ENCODE results near the gene JAZF1. TPM values are rescaled to one million over a fixed set of nuclear protein-coding genes. Genes with fewer than 3 reads are reported as not detected.

JAZF1 gene
- total and polyA plus RNA-seq, 4 experiments from 2014 or later: 3.7 to 8.3 (median 4.7) TPM

DNA sequence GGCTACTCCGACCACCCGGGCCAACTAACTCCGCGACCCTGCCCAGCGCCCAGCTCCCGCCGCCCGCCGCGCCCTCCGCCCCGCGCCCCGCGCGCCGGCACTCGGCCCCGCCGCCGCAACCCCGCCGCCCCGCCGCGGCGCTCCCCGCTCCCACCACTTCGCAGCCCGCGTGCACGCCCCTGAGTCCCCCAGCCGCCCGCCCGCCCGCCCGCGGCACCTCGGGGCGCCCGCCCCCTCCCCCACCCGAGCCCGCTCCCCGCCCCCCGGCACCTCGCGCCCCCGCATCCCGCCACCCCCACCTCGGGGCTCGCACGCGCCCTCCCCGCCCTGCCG lies 598 bp downstream of the JAZF1 start:
- no peak overlapping the region for H3K4me3 ChIP-seq (ENCODE audit: low read length in 2 of 2)
- CTCF ChIA-PET (ENCODE audit: partially characterized antibody): no interaction called here

DNA sequence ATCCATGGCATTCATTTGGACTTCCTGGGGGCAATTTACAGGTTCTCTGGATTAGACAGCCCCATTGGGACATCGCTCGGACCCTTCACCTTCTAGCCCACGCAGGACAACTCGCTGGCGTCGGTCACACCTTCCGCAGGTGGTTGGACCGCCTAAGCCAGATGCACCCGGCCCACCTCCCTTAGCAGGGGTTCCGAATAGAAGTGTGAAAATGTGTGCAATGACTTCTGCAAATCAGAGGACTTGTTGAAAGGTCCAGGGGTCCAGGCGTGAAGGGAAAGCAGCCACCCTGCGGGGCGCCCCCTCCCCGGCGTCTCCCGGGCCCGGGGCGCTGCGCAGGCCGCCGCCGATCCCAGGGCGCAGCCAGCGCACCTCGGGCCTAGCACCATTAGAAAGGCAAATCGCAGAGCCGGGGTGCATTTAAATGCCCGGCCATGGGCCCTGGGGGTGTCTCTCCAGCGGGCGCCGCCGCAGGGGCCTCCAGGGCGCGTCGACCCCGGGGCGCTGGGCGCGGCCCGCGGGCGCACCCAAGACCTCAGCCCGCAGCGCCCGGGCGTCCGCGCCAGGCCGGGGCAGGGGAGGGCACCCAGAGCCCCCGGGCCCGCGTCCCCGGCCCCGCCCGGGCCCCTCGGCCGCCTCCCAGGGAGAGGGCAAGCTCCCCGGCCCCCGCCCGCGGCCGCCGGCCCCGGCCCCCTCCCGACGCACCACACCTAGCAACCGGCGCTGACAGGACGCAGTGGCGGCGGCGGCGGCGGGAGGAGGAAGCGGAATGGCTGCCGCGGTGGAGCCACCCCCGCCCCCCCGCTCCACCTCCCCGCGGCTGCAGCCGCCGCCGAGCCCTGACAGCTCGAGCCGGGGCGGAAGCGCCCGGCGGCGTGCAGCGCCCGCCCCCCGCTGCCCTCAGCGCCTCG lies 1.2 kb downstream of the JAZF1 start:
- peak overlapping the region; percentile 75 to 90 (median 85) for H3K4me3 Mint-ChIP-seq
- CTCF ChIA-PET (ENCODE audit: partially characterized antibody): interaction anchor here (1.1 kb wide), 1 partner anchor 28 kb away, joined by 3 read pairs; no protein-coding TSS in a partner anchor
- POLR2A ChIA-PET (ENCODE audit: partially characterized antibody): interaction anchor here (1.0 to 1.1 kb wide), 2 partner anchors 439 to 517 kb away, joined by 3 read pairs; partner anchors contain the start of genes HIBADH and TAX1BP1

More for the DNA sequence above, 598 bp downstream of the JAZF1 start:
- peaks cover 0 to 3% of the 10 kb centered on the region in 2 donors for H3K27me3 Mint-ChIP-seq
- peak overlapping the region in 2 of 8 donors; percentile 32 to 63 for H3K4me3 Mint-ChIP-seq
- Histone ChIP-seq H3K27ac (ENCODE audit: low read depth, low read length) (no peak overlapping the region), H3K4me1 (ENCODE audit: insufficient read depth, low read length) (peaks cover 14% of the 10 kb centered on the region), H3K36me3 (ENCODE audit: insufficient read depth, low read length) (no peaks in the 10 kb centered on the region), H3K27me3 (ENCODE audit: insufficient read depth, low read length) (no peaks in the 10 kb centered on the region), H3K9me3 (ENCODE audit: control insufficient read depth in 1 of 2, low read length in 2 of 2) (no peaks in the 10 kb centered on the region)
- DNase-seq: no peak
- peaks cover 0 to 9% of the 10 kb centered on the region in 2 donors for H3K36me3 Mint-ChIP-seq
- peaks cover 15 to 23% (median 20%) of the 10 kb centered on the region in 4 donors for H3K4me1 Mint-ChIP-seq
- no peaks in the 10 kb centered on the region for H3K9me3 Mint-ChIP-seq
- POLR2A ChIA-PET (ENCODE audit: partially characterized antibody): interaction anchor here (1.0 to 1.1 kb wide), 2 partner anchors 440 to 517 kb away, joined by 3 read pairs; partner anchors contain the start of genes HIBADH and TAX1BP1
- intact Hi-C loops (cut with micrococcal nuclease): loop anchor here (5.0 kb wide), 1 partner anchor 1318 kb away; the partner anchor contains the start of gene SKAP2
- H3K27ac Mint-ChIP-seq: peak overlapping the region in 1 of 7 donors; percentile 93

DNA sequence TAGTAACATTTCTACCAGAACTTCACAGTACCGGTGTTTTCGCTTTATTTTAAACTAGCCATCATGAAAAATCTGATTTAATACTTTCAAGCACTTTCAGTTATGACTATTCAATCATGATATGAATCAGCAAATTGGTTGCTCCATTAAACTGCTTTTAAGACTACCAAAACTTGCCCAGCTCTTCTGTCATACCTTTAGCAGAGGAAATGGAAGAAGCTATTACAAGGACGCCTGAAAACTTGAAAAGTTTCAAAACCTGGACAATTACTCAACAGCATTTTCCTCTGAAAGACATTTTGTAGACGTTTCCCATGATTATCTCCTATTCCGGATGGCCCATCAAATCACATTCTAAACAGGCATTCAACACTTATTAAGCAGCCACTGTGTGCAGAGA lies 2.0 kb downstream of the JAZF1 start:
- intact Hi-C loops (cut with micrococcal nuclease): loop anchor here (10.0 kb wide), 1 partner anchor 984 kb away; no protein-coding TSS in a partner anchor
- H3K9me3 ChIP-seq (ENCODE audit: control insufficient read depth in 1 of 2, low read length in 2 of 2): no peaks in the 10 kb centered on the region
- H3K27ac Mint-ChIP-seq: peak overlapping the region; percentile 74 to 96 (median 92)
- H3K4me3 ChIP-seq (ENCODE audit: low read length in 2 of 2): no peak overlapping the region
- ChIA-PET CTCF (ENCODE audit: partially characterized antibody) (interaction anchor here (1.1 kb wide), 1 partner anchor 27 kb away, joined by 3 read pairs; no protein-coding TSS in a partner anchor), POLR2A (ENCODE audit: partially characterized antibody) (interaction anchor here (0.7 kb wide), 1 partner anchor 50 kb away, joined by 4 read pairs; no protein-coding TSS in a partner anchor)
- H3K4me1 Mint-ChIP-seq: peaks cover 20 to 34% (median 26%) of the 10 kb centered on the region in 4 donors
- peak overlapping the region; percentile 75 to 90 (median 85) for H3K4me3 Mint-ChIP-seq
- peaks cover 0 to 9% of the 10 kb centered on the region in 2 donors for H3K36me3 Mint-ChIP-seq
- H3K27me3 ChIP-seq (ENCODE audit: insufficient read depth, low read length): no peaks in the 10 kb centered on the region
- H3K36me3 ChIP-seq (ENCODE audit: insufficient read depth, low read length): no peaks in the 10 kb centered on the region
- H3K27ac ChIP-seq (ENCODE audit: low read depth, low read length): no peak overlapping the region
- peaks cover 14% of the 10 kb centered on the region for H3K4me1 ChIP-seq (ENCODE audit: insufficient read depth, low read length)
- no peaks in the 10 kb centered on the region for H3K9me3 Mint-ChIP-seq
- no peaks in the 10 kb centered on the region for H3K27me3 Mint-ChIP-seq
- no peak for DNase-seq

More for the DNA sequence above, 1.2 kb downstream of the JAZF1 start:
- Mint-ChIP-seq H3K27ac (peak overlapping the region; percentile 74 to 96 (median 92)), H3K27me3 (peaks cover 0 to 1% of the 10 kb centered on the region in 2 donors), H3K4me1 (peaks cover 19 to 28% (median 24%) of the 10 kb centered on the region in 4 donors), H3K36me3 (peaks cover 0 to 9% of the 10 kb centered on the region in 2 donors), H3K9me3 (no peaks in the 10 kb centered on the region)
- peaks cover 14% of the 10 kb centered on the region for H3K4me1 ChIP-seq (ENCODE audit: insufficient read depth, low read length)
- peak; percentile 70 to 81 (median 75) for DNase-seq
- no peaks in the 10 kb centered on the region for H3K27me3 ChIP-seq (ENCODE audit: insufficient read depth, low read length)
- H3K27ac ChIP-seq (ENCODE audit: low read depth, low read length): peak overlapping the region; percentile 1
- intact Hi-C loops (cut with micrococcal nuclease): loop anchor here (1.0 to 10.0 kb wide), 3 partner anchors 516 to 1317 kb away; partner anchors contain the start of gene SKAP2
- H3K36me3 ChIP-seq (ENCODE audit: insufficient read depth, low read length): no peaks in the 10 kb centered on the region
- peak overlapping the region; percentile 21 to 56 for H3K4me3 ChIP-seq (ENCODE audit: low read length in 2 of 2)
- no peaks in the 10 kb centered on the region for H3K9me3 ChIP-seq (ENCODE audit: control insufficient read depth in 1 of 2, low read length in 2 of 2)

DNA sequence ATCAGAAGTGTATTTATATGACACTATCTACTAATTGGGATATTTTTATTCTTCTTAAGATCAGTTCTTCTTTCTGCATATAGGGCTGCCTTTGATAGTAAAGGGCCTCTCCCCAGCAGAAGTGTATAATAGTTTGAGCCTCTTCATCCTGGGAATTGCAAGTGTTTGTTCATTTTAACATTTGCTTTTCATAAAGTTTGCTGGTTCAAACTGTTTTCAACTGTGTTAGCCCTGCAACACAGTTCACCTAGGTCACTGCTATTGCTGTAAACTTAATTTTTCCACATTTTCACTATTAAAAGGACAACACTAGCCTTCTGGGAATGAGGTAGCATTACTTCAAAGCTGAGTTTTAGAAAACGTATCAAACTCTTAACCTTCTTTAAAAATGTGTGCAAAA lies 2.8 kb downstream of the JAZF1 start:
- Mint-ChIP-seq H3K27me3 (no peaks in the 10 kb centered on the region), H3K4me1 (peaks cover 20 to 34% (median 27%) of the 10 kb centered on the region in 4 donors), H3K4me3 (no peak overlapping the region), H3K36me3 (peaks cover 0 to 9% of the 10 kb centered on the region in 2 donors), H3K9me3 (no peaks in the 10 kb centered on the region), H3K27ac (peak overlapping the region in 3 of 7 donors; percentile 61 to 75 (median 61))
- Histone ChIP-seq H3K27ac (ENCODE audit: low read depth, low read length) (no peak overlapping the region), H3K27me3 (ENCODE audit: insufficient read depth, low read length) (no peaks in the 10 kb centered on the region), H3K36me3 (ENCODE audit: insufficient read depth, low read length) (no peaks in the 10 kb centered on the region), H3K4me3 (ENCODE audit: low read length in 2 of 2) (no peak overlapping the region), H3K4me1 (ENCODE audit: insufficient read depth, low read length) (peaks cover 14% of the 10 kb centered on the region), H3K9me3 (ENCODE audit: control insufficient read depth in 1 of 2, low read length in 2 of 2) (no peaks in the 10 kb centered on the region)
- intact Hi-C loops (cut with micrococcal nuclease): loop anchor here (10.0 kb wide), 1 partner anchor 983 kb away; no protein-coding TSS in a partner anchor
- no peak for DNase-seq
- ChIA-PET POLR2A (ENCODE audit: partially characterized antibody) (interaction anchor here (0.7 to 1.4 kb wide), 2 partner anchors 13 to 49 kb away, joined by 3 to 4 read pairs; no protein-coding TSS in a partner anchor), CTCF (ENCODE audit: partially characterized antibody) (no interaction called here)

DNA sequence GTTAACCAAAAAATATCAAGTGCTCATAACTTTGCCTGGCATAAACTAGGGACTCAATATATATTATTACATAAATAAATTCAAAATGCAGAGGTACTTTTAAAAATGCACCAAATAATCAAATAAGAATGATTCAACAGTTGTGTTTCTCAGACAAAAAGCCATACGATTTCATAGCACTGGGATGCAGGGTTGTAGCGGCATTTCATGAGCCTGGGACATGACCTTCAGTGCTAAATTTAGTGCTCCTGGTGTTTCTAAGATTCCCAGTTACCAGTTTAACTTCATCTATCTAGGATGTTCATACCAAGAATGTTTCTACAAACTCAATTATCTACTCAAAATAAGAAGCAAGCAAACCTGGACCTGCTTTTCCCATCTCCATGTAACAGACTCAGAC lies 4.0 kb downstream of the JAZF1 start:
- H3K4me3 Mint-ChIP-seq: no peak overlapping the region
- H3K27me3 Mint-ChIP-seq: no peaks in the 10 kb centered on the region
- peaks cover 20 to 34% (median 27%) of the 10 kb centered on the region in 4 donors for H3K4me1 Mint-ChIP-seq
- ChIA-PET CTCF (ENCODE audit: partially characterized antibody) (no interaction called here), POLR2A (ENCODE audit: partially characterized antibody) (interaction anchor here (1.4 kb wide), 1 partner anchor 11 kb away, joined by 3 read pairs; no protein-coding TSS in a partner anchor)
- Histone ChIP-seq H3K27me3 (ENCODE audit: insufficient read depth, low read length) (no peaks in the 10 kb centered on the region), H3K4me1 (ENCODE audit: insufficient read depth, low read length) (peaks cover 14% of the 10 kb centered on the region), H3K4me3 (ENCODE audit: low read length in 2 of 2) (no peak overlapping the region), H3K9me3 (ENCODE audit: control insufficient read depth in 1 of 2, low read length in 2 of 2) (no peaks in the 10 kb centered on the region), H3K36me3 (ENCODE audit: insufficient read depth, low read length) (no peaks in the 10 kb centered on the region), H3K27ac (ENCODE audit: low read depth, low read length) (no peak overlapping the region)
- intact Hi-C loops (cut with micrococcal nuclease): loop anchor here (10.0 kb wide), 1 partner anchor 982 kb away; no protein-coding TSS in a partner anchor
- no peaks in the 10 kb centered on the region for H3K9me3 Mint-ChIP-seq
- peaks cover 0 to 9% of the 10 kb centered on the region in 2 donors for H3K36me3 Mint-ChIP-seq
- peak overlapping the region in 6 of 7 donors; percentile 19 to 85 (median 56) for H3K27ac Mint-ChIP-seq
- DNase-seq: no peak

DNA sequence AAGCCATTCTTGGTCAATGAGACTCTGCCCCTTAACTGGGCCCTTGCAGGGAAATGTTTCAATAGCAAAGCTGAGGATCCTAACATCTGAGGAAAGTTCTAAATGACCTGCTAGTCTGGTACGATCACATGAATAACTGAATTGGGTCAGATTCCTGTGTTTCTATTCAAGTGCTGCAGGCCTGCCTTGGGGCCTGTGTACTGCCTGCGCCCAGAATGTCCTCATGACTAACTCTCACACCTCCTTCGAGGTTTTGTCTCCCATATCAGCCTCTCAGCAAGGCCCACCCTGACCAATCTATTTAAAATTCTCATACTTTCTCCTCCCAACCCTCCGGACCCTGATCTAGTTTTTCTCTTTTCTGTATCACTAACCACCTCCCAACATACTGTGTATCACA lies 4.4 kb downstream of the JAZF1 start:
- Histone ChIP-seq H3K36me3 (ENCODE audit: insufficient read depth, low read length) (no peaks in the 10 kb centered on the region), H3K9me3 (ENCODE audit: control insufficient read depth in 1 of 2, low read length in 2 of 2) (no peaks in the 10 kb centered on the region), H3K27ac (ENCODE audit: low read depth, low read length) (no peak overlapping the region), H3K4me3 (ENCODE audit: low read length in 2 of 2) (no peak overlapping the region), H3K4me1 (ENCODE audit: insufficient read depth, low read length) (peaks cover 12% of the 10 kb centered on the region), H3K27me3 (ENCODE audit: insufficient read depth, low read length) (no peaks in the 10 kb centered on the region)
- H3K27me3 Mint-ChIP-seq: no peaks in the 10 kb centered on the region
- H3K4me1 Mint-ChIP-seq: peaks cover 20 to 30% (median 25%) of the 10 kb centered on the region in 4 donors
- ChIA-PET CTCF (ENCODE audit: partially characterized antibody) (no interaction called here), POLR2A (ENCODE audit: partially characterized antibody) (no interaction called here)
- H3K36me3 Mint-ChIP-seq: peaks cover 0 to 9% of the 10 kb centered on the region in 2 donors
- intact Hi-C loops (cut with micrococcal nuclease): loop anchor here (10.0 kb wide), 1 partner anchor 981 kb away; no protein-coding TSS in a partner anchor
- H3K9me3 Mint-ChIP-seq: no peaks in the 10 kb centered on the region
- peak overlapping the region in 1 of 8 donors; percentile 7 for H3K4me3 Mint-ChIP-seq
- no peak for DNase-seq
- peak overlapping the region; percentile 17 to 85 (median 37) for H3K27ac Mint-ChIP-seq

Measured in CD4-positive, alpha-beta memory T cell (primary cell).